8988T (cell line): ENCODE measurements around the gene CEP85.

ENCODE experiments used
- DNase-seq: peaks from one replicate; pipeline ENCODE4 v3.0.0; 2011

Gene CEP85

GRCh38 chr1:26318338-26319064, 84.5 kb downstream of the CEP85 start:
- no peak for DNase-seq

- DNase-seq: no peak
Observed at GRCh38 chr1:26320896-26321295, 86.9 kb downstream of the CEP85 start.

GRCh38 chr1:26321315-26322041, 87.5 kb downstream of the CEP85 start:
- peak; percentile 40 for DNase-seq

- no peak for DNase-seq
Observed at GRCh38 chr1:26322042-26322331, 88.0 kb downstream of the CEP85 start.

GRCh38 chr1:26323382-26323781, 89.4 kb downstream of the CEP85 start:
- DNase-seq: no peak

GRCh38 chr1:26324550-26324949, 90.5 kb downstream of the CEP85 start:
- DNase-seq: no peak

- DNase-seq: no peak
Observed at GRCh38 chr1:26327956-26328362, 94.0 kb downstream of the CEP85 start.
